ENCODE measurements around the gene PPP1R1C. TPM values are rescaled to one million over a fixed set of nuclear protein-coding genes. Genes with fewer than 3 reads are reported as not detected.
"Not testable (repeated sequence)": the region's sequence is repeated elsewhere in the genome, so short reads cannot be mapped to it uniquely, and the experiment has no call there.

Gene PPP1R1C
- total and polyA plus RNA-seq, 3 donors from 2014 or later, result 16.4 to 98.9 (median 26.2) TPM

GRCh38 chr2:181952404-181953226 lies 33.0 kb upstream of the PPP1R1C start:
- 83 to 95% methylated on average over 1 of the region's 1 CpG for WGBS, 2 donors
- TF ChIP-seq CTCF (IDR thresholded peaks at IDR 0.05) (no peak), POLR2A (IDR thresholded peaks at IDR 0.05) (no peak)
- Histone ChIP-seq H3K4me1 (peaks cover 4% of the 10 kb centered on the region), H3K36me3 (ENCODE audit: low read depth, missing control alignments) (no peaks in the 10 kb centered on the region), H3K27me3 (no peaks in the 10 kb centered on the region), H3K27ac (no peak overlapping the region), H3K4me3 (no peak overlapping the region), H3K9me3 (no peaks in the 10 kb centered on the region)
- intact Hi-C loops (cut with DNase I; ENCODE audit: low total_unique reads), result no loop called here
- DNase-seq, result no peak

GRCh38 chr2:181953881-181954537 lies 31.6 kb upstream of the PPP1R1C start:
- DNase-seq, result peak; percentile 80
- H3K4me1 ChIP-seq, result peaks cover 4% of the 10 kb centered on the region
- 3 to 12% methylated on average over 19 of the region's 19 CpGs for WGBS, 2 donors
- H3K27ac ChIP-seq, result no peak overlapping the region
- H3K36me3 ChIP-seq (ENCODE audit: low read depth, missing control alignments), result no peaks in the 10 kb centered on the region
- no peaks in the 10 kb centered on the region for H3K27me3 ChIP-seq
- intact Hi-C loops (cut with DNase I; ENCODE audit: low total_unique reads), result no loop called here
- H3K4me3 ChIP-seq, result peak overlapping the region; percentile 19 to 43
- no peaks in the 10 kb centered on the region for H3K9me3 ChIP-seq
- TF ChIP-seq POLR2A (IDR thresholded peaks at IDR 0.05) (no peak), CTCF (IDR thresholded peaks at IDR 0.05) (peak; percentile 15 to 83 (median 67))

GRCh38 chr2:181954538-181954883 lies 31.1 kb upstream of the PPP1R1C start:
- H3K27me3 ChIP-seq, result no peaks in the 10 kb centered on the region
- peaks cover 4% of the 10 kb centered on the region for H3K4me1 ChIP-seq
- TF ChIP-seq POLR2A (IDR thresholded peaks at IDR 0.05) (no peak), CTCF (IDR thresholded peaks at IDR 0.05) (no peak)
- intact Hi-C loops (cut with DNase I; ENCODE audit: low total_unique reads), result no loop called here
- H3K27ac ChIP-seq, result no peak overlapping the region
- H3K36me3 ChIP-seq (ENCODE audit: low read depth, missing control alignments), result no peaks in the 10 kb centered on the region
- no peak for DNase-seq
- H3K4me3 ChIP-seq, result peak overlapping the region in 1 of 2 donors; percentile 43
- no peaks in the 10 kb centered on the region for H3K9me3 ChIP-seq
- 20 to 22% methylated on average over 4 of the region's 4 CpGs for WGBS, 2 donors

GRCh38 chr2:181955010-181955409 lies 30.6 kb upstream of the PPP1R1C start:
- no peak overlapping the region for H3K27ac ChIP-seq
- intact Hi-C loops (cut with DNase I; ENCODE audit: low total_unique reads), result no loop called here
- H3K4me3 ChIP-seq, result no peak overlapping the region
- TF ChIP-seq CTCF (IDR thresholded peaks at IDR 0.05), result no peak
- no peak for TF ChIP-seq POLR2A (IDR thresholded peaks at IDR 0.05)
- no peaks in the 10 kb centered on the region for H3K27me3 ChIP-seq
- no peaks in the 10 kb centered on the region for H3K36me3 ChIP-seq (ENCODE audit: low read depth, missing control alignments)
- 26 to 55% methylated on average over 1 of the region's 1 CpG for WGBS, 2 donors
- no peaks in the 10 kb centered on the region for H3K9me3 ChIP-seq
- DNase-seq, result no peak
- H3K4me1 ChIP-seq, result peaks cover 4% of the 10 kb centered on the region

- 96 to 100% methylated on average over 3 of the region's 3 CpGs for WGBS, 2 donors
Observed at GRCh38 chr2:181955866-181956265, 29.8 kb upstream of the PPP1R1C start.

More at GRCh38 chr2:181955866-181956265, 29.8 kb upstream of the PPP1R1C start:
- H3K9me3 ChIP-seq; H3K4me3 ChIP-seq; H3K27ac ChIP-seq; H3K36me3 ChIP-seq (ENCODE audit: low read depth, missing control alignments); DNase-seq; intact Hi-C loops (cut with DNase I; ENCODE audit: low total_unique reads); H3K4me1 ChIP-seq; H3K27me3 ChIP-seq: not testable (repeated sequence)

All from testis (tissue), 3 donors.